GM12873 (cell line): ENCODE results near the gene DAPK2.

Source experiments
- CTCF ChIP-seq: IDR thresholded peaks from 2 replicates; pipeline ENCODE4 v1.5.1; 2012; ENCODE audit warnings: low read depth, mild to moderate bottlenecking, moderate library complexity, low read length, control low read depth; ENCODE audit not compliant: insufficient read depth; ENCODE audit errors: missing control alignments

The DAPK2 gene

GRCh38 chr15:63858881-63859280 is 187.4 kb downstream of the DAPK2 start:
- TF ChIP-seq CTCF, result no peak

GRCh38 chr15:63858448-63858847 is 187.8 kb downstream of the DAPK2 start:
- TF ChIP-seq CTCF, result no peak

- TF ChIP-seq CTCF, result no peak
Observed at GRCh38 chr15:63857461-63857856, 188.8 kb downstream of the DAPK2 start.
